IPS-18c (cell line): Measurements from ENCODE around the gene MROH7.
"Not testable (repeated sequence)": the region's sequence is repeated elsewhere in the genome, so short reads cannot be mapped to it uniquely, and the experiment has no call there.

ENCODE experiments used
- H3K4me3 ChIP-seq: 2 replicates; pipeline ENCODE4 v1.7.0; 2013; ENCODE audit warnings: low read depth, mild to moderate bottlenecking, low read length, moderate library complexity; ENCODE audit not compliant: insufficient read depth
- H3K9me3 ChIP-seq: one replicate; pipeline ENCODE4 v1.6.1; 2013; ENCODE audit warnings: mild to moderate bottlenecking, low read length, moderate library complexity; ENCODE audit not compliant: control insufficient read depth, insufficient read depth

MROH7 gene

DNA sequence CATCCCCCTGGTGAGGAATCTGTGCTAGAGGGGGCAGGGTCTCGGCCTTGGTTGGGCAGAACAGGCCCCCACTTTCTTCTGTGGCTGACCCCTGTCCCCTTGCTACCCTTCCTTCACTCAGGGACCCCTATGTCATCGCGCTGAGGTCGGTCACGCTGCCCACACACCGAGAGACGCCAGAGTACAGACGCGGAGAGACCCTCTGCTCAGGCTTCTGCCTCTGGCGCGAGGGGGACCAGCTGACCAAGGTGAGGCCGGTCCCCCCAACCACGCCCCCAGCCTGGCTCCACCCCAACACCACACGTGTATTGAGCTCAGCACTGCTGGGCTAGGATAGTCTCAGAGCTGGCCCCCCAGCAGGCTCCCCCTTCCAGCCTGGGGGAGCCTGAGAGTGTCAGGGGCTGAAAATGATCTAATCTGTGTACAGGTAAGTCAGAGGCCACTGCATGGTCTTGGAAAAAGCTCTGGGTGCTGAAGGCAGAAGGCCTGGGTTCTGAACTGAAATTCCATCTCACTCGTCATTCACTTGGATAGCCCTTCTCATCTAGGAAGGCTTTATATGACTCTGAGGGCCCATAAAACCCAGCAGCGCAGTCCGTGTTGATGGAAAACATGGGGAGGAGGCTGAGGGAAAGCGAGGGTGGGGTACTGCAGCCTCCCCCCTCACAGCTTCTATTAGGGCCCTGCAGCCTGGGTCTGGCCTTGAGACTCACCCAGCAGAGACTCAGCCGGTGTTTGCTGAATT, 33.6 kb upstream of the MROH7 start:
- no peaks in the 10 kb centered on the region for H3K9me3 ChIP-seq
- no peak overlapping the region for H3K4me3 ChIP-seq

DNA sequence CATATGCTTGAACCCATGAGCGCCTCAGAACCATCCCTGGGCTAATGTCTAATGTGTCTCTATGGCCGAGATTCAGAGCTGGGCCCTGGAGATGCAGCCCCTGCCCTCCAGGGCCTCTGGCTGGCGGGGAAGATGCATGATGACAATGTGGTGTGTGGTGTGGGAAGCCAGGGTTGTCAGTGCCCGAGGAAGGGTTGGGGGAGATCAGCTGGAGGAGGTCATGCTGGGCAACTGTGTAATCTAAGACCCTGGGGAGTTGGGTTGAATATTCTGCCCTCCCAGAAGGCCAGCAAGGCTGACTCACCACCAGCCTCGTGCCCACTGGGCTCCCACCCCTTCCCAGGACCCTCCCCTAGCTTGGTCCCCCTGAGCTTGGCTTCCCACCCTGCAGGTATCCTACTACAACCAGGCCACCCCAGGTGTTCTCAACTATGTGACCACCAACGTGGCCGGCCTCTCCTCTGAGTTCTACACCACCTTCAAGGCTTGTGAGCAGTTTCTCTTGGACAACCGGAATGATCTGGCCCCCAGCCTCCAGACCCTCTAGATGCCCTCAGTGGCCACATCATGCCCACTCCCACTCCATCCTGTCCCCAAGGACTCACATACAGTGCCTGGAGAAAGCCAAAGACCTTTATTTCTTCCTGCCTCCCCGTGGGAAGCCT, 32.9 kb upstream of the MROH7 start:
- H3K9me3 ChIP-seq, result no peaks in the 10 kb centered on the region

DNA sequence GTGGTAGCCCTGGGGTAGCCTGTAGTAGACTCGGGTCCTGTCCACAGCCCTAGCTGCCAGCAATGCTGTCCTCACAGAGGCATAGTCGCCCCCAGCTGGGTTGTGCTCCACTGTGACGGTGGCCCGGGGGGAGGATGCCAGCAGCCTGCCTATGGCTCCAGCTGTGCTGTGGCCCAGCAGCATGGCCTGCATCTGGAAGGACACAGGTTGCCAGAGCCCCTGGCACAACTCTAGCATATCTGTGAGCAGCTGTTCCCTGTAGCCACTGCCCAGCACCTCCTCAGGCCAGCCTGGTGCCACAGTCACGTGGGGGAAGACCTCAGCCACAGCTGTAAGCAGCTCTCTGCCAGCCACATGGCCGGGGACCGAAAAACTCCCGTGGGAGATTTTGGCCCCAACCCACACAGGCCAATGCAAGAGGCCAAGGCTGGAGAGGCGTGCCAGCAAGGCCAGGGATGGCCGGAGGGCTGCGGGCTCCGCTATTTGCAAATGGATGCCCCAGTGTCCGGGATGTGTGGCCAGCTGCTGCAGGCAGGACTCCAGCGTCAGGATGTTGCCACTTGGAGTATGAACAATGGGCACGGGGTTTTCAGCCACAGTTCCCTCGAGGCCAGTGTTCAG, 32.2 kb upstream of the MROH7 start:
- Histone ChIP-seq H3K4me3 (no peak overlapping the region), H3K9me3 (no peaks in the 10 kb centered on the region)

More for the DNA sequence above, 32.9 kb upstream of the MROH7 start:
- no peak overlapping the region for H3K4me3 ChIP-seq

DNA sequence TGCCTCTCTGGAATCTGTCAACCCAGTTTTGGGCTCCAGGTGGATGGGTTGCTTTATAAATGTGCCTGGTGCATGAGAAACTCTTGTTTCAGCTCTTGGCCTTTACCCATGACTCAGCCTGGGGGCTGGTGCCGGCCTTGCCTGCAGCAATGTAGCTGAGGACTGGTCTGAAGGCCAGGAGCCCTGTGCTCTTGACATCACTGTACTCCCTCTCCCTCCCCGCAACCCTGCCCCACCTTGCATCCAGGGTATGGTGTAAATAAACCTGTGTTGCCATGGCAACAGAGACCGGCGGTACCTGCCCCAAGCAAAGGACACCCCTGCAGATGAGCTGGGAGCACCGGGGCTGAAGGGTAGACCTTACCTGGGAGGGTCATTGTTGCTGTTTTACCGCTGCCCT, 31.5 kb upstream of the MROH7 start:
- Histone ChIP-seq H3K9me3 (no peaks in the 10 kb centered on the region), H3K4me3 (no peak overlapping the region)

DNA sequence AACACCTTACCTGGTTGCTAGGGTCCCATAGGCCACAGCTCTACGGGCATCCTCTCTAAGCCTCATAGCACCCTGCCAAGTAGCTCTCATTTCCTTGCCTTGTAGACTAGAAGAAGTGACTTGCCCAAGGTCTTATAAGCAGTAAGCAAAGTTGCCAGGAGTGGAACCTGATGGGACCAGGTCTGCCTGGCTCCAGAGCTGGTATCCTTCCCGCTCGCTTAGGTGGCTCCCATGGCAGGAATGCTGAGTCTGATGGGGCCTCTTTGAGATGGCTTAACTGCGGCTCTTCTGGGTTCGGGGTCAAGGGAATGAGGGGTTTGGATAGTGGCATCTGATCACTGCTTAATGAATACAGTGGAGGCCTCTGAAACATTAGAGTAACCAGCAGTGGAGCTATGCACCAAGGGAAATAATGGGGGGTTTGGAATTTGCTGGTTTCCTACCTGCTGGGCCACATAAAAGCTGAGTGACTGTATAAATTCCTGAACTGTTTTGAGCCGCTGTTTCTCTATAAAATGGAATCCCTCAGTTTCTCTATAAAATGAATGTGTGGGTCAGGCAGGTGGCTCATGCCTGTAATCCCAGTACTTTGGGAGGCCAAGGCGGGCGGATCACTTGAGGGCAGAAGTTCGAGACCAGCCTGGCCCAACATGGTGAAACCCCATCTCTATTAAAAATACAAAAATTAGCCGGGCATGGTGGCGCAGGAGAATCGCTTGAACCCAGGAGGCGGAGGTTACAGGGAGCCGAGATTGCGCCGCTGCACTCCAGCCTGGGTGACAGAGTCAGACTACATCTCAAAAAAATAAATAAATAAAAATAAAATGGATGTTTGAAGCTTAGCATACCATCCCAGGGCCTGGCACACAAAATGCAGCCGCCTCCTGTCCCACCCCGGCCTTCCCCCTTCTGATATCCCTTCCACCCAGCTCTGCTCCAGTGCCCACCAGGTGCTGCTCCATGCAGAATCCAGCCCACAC, 30.7 kb upstream of the MROH7 start:
- H3K9me3 ChIP-seq, result no peaks in the 10 kb centered on the region
- H3K4me3 ChIP-seq, result no peak overlapping the region; the same call in 1 of the 2 replicates

DNA sequence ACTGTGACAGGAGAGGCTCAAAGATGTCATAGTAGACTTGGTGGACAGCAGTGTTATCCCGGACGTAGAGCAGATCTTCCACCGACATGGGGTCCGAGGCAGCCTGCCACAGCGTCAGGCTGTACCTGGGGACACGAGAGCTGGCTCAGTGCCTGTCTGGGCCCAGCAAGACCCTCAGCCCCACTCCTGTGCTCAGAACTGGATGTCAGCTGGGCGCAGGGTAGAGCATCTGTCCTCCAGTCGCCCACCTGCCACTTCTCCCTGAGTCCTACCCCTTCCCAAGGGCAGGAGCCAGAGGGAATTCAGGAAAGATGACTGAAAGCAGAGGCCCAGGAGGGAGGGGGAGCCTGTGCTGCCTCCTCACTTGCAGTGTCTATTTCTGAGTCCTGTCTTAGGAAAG, 30.0 kb upstream of the MROH7 start:
- no peaks in the 10 kb centered on the region for H3K9me3 ChIP-seq
- H3K4me3 ChIP-seq, result no peak overlapping the region

DNA sequence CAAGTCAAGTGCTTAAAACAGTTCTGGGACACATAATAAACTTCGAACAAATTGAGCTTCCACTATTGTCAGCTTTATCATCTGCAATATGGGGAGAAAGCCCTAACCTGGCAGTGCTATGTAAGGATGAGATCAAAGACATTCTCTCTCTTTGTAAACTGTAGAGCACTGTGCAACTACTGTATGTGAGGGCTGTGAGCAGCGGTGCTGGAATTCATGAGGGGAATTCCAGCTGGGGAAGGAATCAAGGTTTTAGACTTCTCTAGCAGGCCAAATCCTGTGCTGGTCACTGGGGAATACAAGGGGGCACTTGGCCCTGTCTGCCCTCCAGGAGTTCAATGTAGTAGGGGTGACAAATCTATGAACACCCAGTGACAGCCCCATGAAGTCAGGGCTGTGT, 27.6 kb upstream of the MROH7 start:
- no peak overlapping the region for H3K4me3 ChIP-seq
- H3K9me3 ChIP-seq, result no peaks in the 10 kb centered on the region

DNA sequence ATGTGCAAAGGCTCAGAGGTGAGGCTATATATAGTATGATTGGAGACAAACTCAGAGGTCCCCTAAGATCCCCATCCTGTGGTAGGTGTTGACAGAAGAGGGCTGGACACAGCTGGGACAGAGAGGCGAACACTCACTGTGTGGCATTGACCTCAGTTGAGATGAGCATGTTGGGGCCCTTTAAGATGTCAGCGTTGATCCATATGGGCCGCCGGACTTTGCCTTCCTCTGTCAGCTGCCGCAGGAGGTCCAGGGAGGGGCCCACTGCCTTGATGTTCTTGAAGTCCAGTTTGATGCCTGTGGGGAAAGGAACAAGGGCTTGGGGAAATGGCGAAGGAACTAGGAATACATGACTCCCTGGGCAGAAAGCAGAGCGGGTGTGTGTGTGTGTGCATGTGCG, 27.0 kb upstream of the MROH7 start:
- Histone ChIP-seq H3K9me3 (no peaks in the 10 kb centered on the region), H3K4me3 (no peak overlapping the region)

DNA sequence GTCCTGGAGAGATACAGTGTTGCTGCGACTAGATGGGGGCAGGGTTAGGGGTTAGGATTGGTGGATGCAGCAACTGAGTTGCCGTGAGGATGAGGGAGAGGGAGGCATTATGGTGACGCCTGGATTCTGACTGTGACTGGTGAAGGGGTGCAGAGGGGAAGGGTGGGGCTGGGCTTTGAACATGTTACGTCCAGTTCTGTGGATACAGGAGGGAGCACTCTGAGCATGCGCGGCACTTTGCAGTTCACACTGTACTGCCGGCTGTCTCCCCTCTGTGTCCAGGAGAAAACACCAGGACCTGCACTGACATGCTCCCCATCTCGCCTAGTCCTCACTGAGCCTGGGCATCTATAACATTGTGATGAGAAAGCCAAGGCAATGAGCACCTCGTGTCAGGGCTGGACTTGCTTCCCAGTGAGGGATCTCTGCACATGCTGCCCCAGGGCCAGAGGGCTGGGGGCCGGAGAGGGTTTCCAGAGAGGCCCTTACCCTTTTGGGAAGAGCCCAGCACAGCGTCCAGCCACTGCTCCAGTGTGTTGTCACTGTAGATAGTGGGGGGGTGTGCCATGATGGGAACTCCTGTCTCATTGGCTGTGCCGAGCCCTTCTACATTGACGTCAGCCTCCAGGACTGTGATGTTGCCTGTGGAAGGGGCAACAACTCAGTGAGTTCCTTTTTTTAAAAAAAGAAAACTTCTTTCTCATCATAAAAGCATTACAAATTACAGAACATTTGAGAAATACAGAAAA, 25.9 kb upstream of the MROH7 start:
- no peaks in the 10 kb centered on the region for H3K9me3 ChIP-seq

DNA sequence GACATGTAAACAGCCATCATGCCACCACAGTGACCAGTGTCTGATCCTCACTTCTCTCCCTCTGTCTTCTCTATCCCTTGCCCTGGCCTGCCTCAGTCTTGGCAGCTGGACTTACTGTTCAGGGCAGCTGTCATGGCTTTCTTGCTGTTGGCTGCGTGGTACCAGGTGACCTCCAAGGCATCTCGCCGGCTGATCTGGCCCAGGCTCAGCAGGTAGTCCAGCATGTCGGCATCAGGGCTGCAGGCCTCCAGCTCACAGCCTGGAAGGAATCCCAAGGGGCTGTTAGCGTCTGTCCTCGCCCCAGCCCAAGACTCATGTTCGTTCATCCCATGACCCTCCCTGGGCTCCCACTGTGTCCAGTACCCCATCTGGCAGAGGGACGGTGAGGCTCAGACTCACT, 21.8 kb upstream of the MROH7 start:
- Histone ChIP-seq H3K4me3 (no peak overlapping the region), H3K9me3 (no peaks in the 10 kb centered on the region)

More for the DNA sequence above, 25.9 kb upstream of the MROH7 start:
- no peak overlapping the region for H3K4me3 ChIP-seq

DNA sequence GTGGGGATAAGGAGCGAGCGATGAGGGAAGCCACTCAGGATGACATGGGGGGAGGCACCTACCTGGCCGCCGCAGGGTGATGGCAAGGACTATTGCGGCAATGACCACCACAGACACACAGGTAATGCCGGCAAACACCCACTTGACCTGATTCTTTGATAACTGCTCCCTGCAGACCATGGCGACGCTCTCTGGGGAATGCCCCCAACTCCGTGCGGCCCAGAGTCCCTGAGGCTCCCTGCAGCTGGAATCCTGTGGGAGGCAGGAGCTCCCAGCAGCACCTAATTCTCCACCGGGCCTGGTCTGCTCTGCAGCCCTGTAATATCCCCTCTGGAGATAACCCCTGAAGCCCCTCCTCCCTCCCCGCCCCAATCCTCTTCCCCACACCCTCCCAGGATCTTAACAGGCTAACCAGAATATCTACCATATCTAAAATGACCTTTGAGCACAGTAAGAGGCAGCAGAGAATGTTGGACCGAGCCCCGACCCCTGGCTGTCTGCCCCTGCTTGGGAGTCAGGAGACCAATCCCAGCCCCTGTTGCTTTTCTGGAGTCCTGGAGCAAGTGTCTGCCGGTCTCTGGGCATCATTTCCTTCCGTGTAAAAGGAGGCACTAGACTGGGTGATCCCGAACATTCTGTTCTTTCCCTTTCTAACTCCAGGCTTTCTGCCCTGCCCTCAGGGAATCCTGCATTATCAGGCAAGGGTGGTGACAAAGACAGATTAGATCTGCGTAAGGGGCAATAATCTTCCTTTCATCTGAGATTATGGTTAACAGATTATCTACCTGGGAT, 18.2 kb upstream of the MROH7 start, which contains the start of gene FAM151A:
FAM151A (minus strand) TSS at position 310 of the 792 bp plus-strand sequence; CDS start at position 180, 130 bp downstream.
- Histone ChIP-seq H3K4me3 (no peak within 1 kb of the TSS), H3K9me3 (no peaks in the 10 kb centered on the region)

DNA sequence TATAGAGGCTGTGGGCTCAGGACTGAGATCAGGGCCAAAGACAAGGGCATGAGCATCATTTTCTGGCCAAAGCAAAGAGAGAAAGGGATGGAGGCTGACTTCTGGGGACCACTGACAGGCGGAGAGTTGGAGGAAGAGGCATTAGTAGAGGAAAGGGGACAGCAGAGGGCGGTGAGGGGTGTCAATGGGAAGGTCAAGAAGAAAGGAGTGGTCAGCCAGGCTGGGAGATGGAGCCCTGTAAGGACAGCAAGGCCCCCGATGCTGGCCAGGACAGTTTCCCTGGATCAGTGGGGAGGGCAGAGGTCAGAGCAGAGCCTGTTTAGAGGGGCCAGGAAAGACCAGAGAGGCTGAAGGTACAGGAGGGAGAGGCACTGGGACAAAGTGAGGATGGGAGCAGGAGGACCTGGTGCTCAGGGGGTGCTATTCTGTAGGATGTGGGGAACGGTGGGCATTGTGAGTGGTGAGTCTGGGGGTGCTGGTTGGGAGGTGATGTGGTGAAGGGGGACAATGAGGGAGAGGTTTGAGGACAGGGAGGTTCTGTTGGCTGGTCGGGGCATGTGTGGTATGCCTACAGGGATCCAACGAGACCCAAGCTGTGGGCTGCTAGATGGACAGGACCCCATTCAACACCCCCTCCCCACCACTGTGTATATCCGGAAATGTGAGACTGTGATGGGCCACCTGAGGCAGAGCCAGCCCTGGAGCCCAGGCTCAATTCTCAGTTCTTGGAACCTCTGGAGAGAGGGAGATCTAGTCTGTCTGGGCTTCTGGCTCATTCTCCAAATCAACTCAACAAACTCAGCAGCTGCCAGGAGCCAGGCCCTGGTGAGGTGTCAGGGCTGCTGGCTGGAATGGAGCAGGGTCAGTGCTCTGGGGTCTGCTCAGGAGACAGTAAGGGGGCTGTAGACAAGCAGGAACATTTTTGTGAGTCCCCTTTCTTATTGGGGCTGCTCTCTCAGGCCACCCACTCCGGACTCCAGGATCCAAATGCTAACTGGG, 16.8 kb upstream of the MROH7 start:
- no peaks in the 10 kb centered on the region for H3K9me3 ChIP-seq
- H3K4me3 ChIP-seq, result no peak overlapping the region

DNA sequence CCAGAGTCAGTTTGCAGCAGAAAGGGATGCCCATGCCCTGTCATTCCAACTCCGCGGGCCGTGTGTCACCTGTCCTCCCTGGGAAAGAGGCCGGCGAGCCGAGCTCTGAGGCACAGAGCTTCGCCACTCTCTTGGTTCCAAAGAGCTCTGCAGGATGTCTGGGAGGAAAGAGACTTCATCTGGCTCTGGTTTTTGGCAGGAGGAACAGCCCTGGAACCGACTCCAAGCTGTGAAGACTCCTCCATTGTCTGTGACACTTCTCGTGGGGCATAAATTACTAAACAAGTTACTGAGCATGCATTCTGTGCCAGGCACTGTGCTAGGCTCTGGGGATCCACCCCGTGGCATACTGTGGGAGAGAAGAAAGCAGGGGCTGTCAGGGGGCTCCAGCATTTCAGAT, 14.4 kb upstream of the MROH7 start:
- H3K9me3 ChIP-seq, result no peaks in the 10 kb centered on the region
- H3K4me3 ChIP-seq, result no peak overlapping the region

DNA sequence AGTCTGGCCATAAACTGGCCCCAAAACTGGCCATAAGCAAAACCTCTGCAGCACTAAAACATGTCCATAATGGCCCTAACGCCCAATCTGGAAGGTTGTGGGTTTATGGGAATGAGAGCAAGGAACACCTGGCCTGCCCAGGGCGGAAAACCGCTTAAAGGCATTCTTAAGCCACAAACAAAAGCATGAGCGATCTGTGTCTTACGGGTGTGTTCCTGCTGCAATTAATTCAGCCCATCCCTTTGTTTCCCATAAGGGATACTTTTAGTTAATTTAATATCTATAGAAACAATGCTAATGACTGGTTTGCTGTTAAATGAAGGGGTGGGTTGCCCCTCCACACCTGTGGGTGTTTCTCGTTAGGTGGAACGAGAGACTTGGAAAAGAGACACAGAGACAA, 5.8 kb upstream of the MROH7 start:
- not testable (repeated sequence) for H3K4me3 ChIP-seq, H3K9me3 ChIP-seq
